Large intestine (tissue), 3 donors: ENCODE results near the gene DNAH9. TPM values are rescaled to one million over a fixed set of nuclear protein-coding genes. Genes with fewer than 3 reads are reported as not detected.

Experiments
- DNase-seq, 2 donors: peaks; one replicate each; pipeline versions ENCODE4 v3.0.0 to v3.0.0-alpha.2; 2013
- H3K27ac ChIP-seq: one replicate; pipeline ENCODE4 v1.5.1; 2013; ENCODE audit warnings: low read length
- H3K27me3 ChIP-seq: 2 replicates; pipeline ENCODE4 v1.6.1; 2013; ENCODE audit warnings: low read length; ENCODE audit not compliant: control insufficient read depth, insufficient read depth
- H3K36me3 ChIP-seq: 2 replicates; pipeline ENCODE4 v1.6.1; 2013; ENCODE audit warnings: low read length; ENCODE audit not compliant: control insufficient read depth, insufficient read depth
- H3K4me1 ChIP-seq: one replicate; pipeline ENCODE4 v1.6.1; 2013; ENCODE audit warnings: low read length; ENCODE audit not compliant: control insufficient read depth, insufficient read depth
- H3K4me3 ChIP-seq: one replicate; pipeline ENCODE4 v1.5.1; 2013; ENCODE audit warnings: low read length
- H3K9me3 ChIP-seq: one replicate; pipeline ENCODE4 v1.6.1; 2013; ENCODE audit warnings: mild to moderate bottlenecking, low read depth, low read length, moderate library complexity; ENCODE audit not compliant: control insufficient read depth
- WGBS: methylation state at CpG from one replicate; pipeline ENCODE4 v1.1.5; 2013; ENCODE audit warnings: low lambda C conversion rate; ENCODE audit not compliant: insufficient coverage; 5-methylcytosine and 5-hydroxymethylcytosine counted together
- polyA plus RNA-seq: library from polyadenylated mRNA; unstranded; fragments of 120-200 nt; gene quantifications from one replicate; pipeline ENCODE4 v1.2.1, GENCODE V29; 2013

Gene DNAH9
- polyA plus RNA-seq, 1 donor = 0.28 TPM

- Histone ChIP-seq H3K27ac (no peak overlapping the region), H3K9me3 (no peaks in the 10 kb centered on the region), H3K27me3 (no peaks in the 10 kb centered on the region), H3K36me3 (no peaks in the 10 kb centered on the region), H3K4me3 (no peak overlapping the region), H3K4me1 (no peaks in the 10 kb centered on the region)
- WGBS = 14% methylated on average over 2 of the region's 4 CpGs
- no peak for DNase-seq
Measured at GRCh38 chr17:11742886-11743285, 144.6 kb downstream of the DNAH9 start.

- WGBS = no CpG with 5 or more reads among the region's 11 CpGs
- Histone ChIP-seq H3K36me3 (no peaks in the 10 kb centered on the region), H3K27ac (no peak overlapping the region), H3K4me3 (no peak overlapping the region), H3K27me3 (no peaks in the 10 kb centered on the region), H3K4me1 (no peaks in the 10 kb centered on the region), H3K9me3 (no peaks in the 10 kb centered on the region)
- DNase-seq = no peak
Measured at GRCh38 chr17:11744696-11745095, 146.4 kb downstream of the DNAH9 start.

- Histone ChIP-seq H3K36me3 (no peaks in the 10 kb centered on the region), H3K4me3 (no peak overlapping the region), H3K27ac (no peak overlapping the region), H3K9me3 (no peaks in the 10 kb centered on the region), H3K4me1 (no peaks in the 10 kb centered on the region), H3K27me3 (no peaks in the 10 kb centered on the region)
- no peak for DNase-seq
- WGBS = no CpG with 5 or more reads among the region's 7 CpGs
Measured at GRCh38 chr17:11747441-11747840, 149.2 kb downstream of the DNAH9 start.

- 40% methylated on average over 1 of the region's 5 CpGs for WGBS
- Histone ChIP-seq H3K4me1 (no peaks in the 10 kb centered on the region), H3K36me3 (no peaks in the 10 kb centered on the region), H3K4me3 (no peak overlapping the region), H3K27me3 (no peaks in the 10 kb centered on the region), H3K9me3 (no peaks in the 10 kb centered on the region), H3K27ac (no peak overlapping the region)
- no peak for DNase-seq
Measured at GRCh38 chr17:11757815-11758214, 159.5 kb downstream of the DNAH9 start.

GRCh38 chr17:11768106-11768505 lies 169.8 kb downstream of the DNAH9 start:
- no peaks in the 10 kb centered on the region for H3K36me3 ChIP-seq
- no peak for DNase-seq
- no peaks in the 10 kb centered on the region for H3K9me3 ChIP-seq
- H3K27ac ChIP-seq = no peak overlapping the region
- no peak overlapping the region for H3K4me3 ChIP-seq
- H3K4me1 ChIP-seq = no peaks in the 10 kb centered on the region
- H3K27me3 ChIP-seq = no peaks in the 10 kb centered on the region
- no CpG with 5 or more reads among the region's 11 CpGs for WGBS

GRCh38 chr17:11768981-11769380 lies 170.7 kb downstream of the DNAH9 start:
- Histone ChIP-seq H3K27ac (no peak overlapping the region), H3K9me3 (no peaks in the 10 kb centered on the region), H3K36me3 (no peaks in the 10 kb centered on the region), H3K27me3 (no peaks in the 10 kb centered on the region), H3K4me3 (no peak overlapping the region), H3K4me1 (no peaks in the 10 kb centered on the region)
- no CpG with 5 or more reads among the region's 19 CpGs for WGBS
- no peak for DNase-seq

- no peak overlapping the region for H3K27ac ChIP-seq
- H3K4me3 ChIP-seq = no peak overlapping the region
- no peaks in the 10 kb centered on the region for H3K36me3 ChIP-seq
- no peak for DNase-seq
- no peaks in the 10 kb centered on the region for H3K4me1 ChIP-seq
- no peaks in the 10 kb centered on the region for H3K9me3 ChIP-seq
- H3K27me3 ChIP-seq = no peaks in the 10 kb centered on the region
Measured at GRCh38 chr17:11772031-11772430, 173.8 kb downstream of the DNAH9 start.

GRCh38 chr17:11779892-11780291 lies 181.6 kb downstream of the DNAH9 start:
- 83% methylated on average over 1 of the region's 2 CpGs for WGBS
- H3K4me1 ChIP-seq = no peaks in the 10 kb centered on the region

GRCh38 chr17:11780621-11781020 lies 182.4 kb downstream of the DNAH9 start:
- no peak for DNase-seq
- no peaks in the 10 kb centered on the region for H3K4me1 ChIP-seq
- WGBS = no CpG with 5 or more reads among the region's 5 CpGs
- no peak overlapping the region for H3K27ac ChIP-seq
- H3K36me3 ChIP-seq = no peaks in the 10 kb centered on the region
- no peaks in the 10 kb centered on the region for H3K9me3 ChIP-seq
- no peak overlapping the region for H3K4me3 ChIP-seq
- no peaks in the 10 kb centered on the region for H3K27me3 ChIP-seq

More at GRCh38 chr17:11779892-11780291, 181.6 kb downstream of the DNAH9 start:
- no peaks in the 10 kb centered on the region for H3K27me3 ChIP-seq
- H3K27ac ChIP-seq = no peak overlapping the region
- H3K4me3 ChIP-seq = no peak overlapping the region
- no peaks in the 10 kb centered on the region for H3K9me3 ChIP-seq
- DNase-seq = no peak
- H3K36me3 ChIP-seq = no peaks in the 10 kb centered on the region

GRCh38 chr17:11786711-11787438 lies 188.6 kb downstream of the DNAH9 start:
- Histone ChIP-seq H3K4me1 (no peaks in the 10 kb centered on the region), H3K4me3 (no peak overlapping the region), H3K27me3 (no peaks in the 10 kb centered on the region), H3K27ac (no peak overlapping the region), H3K9me3 (no peaks in the 10 kb centered on the region), H3K36me3 (no peaks in the 10 kb centered on the region)
- DNase-seq = no peak
- no CpG with 5 or more reads among the region's 9 CpGs for WGBS

- Histone ChIP-seq H3K4me3 (no peak overlapping the region), H3K27ac (no peak overlapping the region), H3K9me3 (peaks cover 3% of the 10 kb centered on the region), H3K36me3 (no peaks in the 10 kb centered on the region), H3K4me1 (no peaks in the 10 kb centered on the region), H3K27me3 (no peaks in the 10 kb centered on the region)
- WGBS = 100% methylated on average over 1 of the region's 1 CpG
- DNase-seq = no peak
Measured at GRCh38 chr17:11795906-11796305, 197.6 kb downstream of the DNAH9 start.
